ENCODE measurements around the gene KCNAB3. TPM values are rescaled to one million over a fixed set of nuclear protein-coding genes. Genes with fewer than 3 reads are reported as not detected.

The KCNAB3 gene
- polyA plus RNA-seq, 1 donor (not counting 4 experiments of a cell fraction or from before 2014, with no cell fraction given), result 2.0 TPM

DNA sequence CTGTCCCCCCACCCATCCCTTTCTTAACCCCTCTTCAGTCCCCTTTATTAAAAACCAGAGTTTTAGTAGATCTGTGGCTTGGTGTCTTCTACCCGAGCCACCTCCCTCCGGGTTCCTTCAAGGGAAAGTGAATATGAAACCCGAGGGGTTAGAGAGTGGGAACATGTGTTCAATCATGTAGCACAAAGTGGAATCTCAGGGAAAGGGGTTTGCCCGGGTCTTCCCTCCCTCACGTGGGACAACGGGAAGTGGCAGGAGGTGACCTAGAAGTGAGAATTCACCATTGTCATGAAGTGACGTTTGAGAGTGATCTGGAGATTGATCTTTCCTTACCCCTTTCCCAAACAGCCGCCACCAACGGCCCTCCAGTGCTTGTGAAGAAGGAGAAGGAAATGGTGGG is 18.5 kb downstream of the KCNAB3 start:
- no peak overlapping the region for H2AFZ ChIP-seq (ENCODE audit: control insufficient read depth, low read length)
- H4K20me1 ChIP-seq (ENCODE audit: control insufficient read depth, extremely low read depth, insufficient read depth, low read length), result no peaks in the 10 kb centered on the region
- no peaks in the 10 kb centered on the region for H3K27me3 ChIP-seq (ENCODE audit: control insufficient read depth, extremely low read depth, insufficient read depth, low read length)
- TF ChIP-seq EZH2 (IDR thresholded peaks at IDR 0.05; ENCODE audit: low read length), result no peak
- TF ChIP-seq, protein P1, sequence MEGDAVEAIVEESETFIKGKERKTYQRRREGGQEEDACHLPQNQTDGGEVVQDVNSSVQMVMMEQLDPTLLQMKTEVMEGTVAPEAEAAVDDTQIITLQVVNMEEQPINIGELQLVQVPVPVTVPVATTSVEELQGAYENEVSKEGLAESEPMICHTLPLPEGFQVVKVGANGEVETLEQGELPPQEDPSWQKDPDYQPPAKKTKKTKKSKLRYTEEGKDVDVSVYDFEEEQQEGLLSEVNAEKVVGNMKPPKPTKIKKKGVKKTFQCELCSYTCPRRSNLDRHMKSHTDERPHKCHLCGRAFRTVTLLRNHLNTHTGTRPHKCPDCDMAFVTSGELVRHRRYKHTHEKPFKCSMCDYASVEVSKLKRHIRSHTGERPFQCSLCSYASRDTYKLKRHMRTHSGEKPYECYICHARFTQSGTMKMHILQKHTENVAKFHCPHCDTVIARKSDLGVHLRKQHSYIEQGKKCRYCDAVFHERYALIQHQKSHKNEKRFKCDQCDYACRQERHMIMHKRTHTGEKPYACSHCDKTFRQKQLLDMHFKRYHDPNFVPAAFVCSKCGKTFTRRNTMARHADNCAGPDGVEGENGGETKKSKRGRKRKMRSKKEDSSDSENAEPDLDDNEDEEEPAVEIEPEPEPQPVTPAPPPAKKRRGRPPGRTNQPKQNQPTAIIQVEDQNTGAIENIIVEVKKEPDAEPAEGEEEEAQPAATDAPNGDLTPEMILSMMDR (optimal IDR thresholded peaks at IDR 0.05 in 1 of 3, IDR thresholded peaks at IDR 0.05 in 1 of 3, conservative IDR thresholded peaks at IDR 0.05 in 1 of 3; ENCODE audit: extremely low read depth in 1 of 3, insufficient read depth in 2 of 3, low read length in 3 of 3), result no peak
- no peak overlapping the region for H3K4me2 ChIP-seq (ENCODE audit: control insufficient read depth, extremely low read depth, insufficient read depth, low read depth, low read length)
- H3K4me1 ChIP-seq (ENCODE audit: control insufficient read depth, extremely low read depth, insufficient read depth, low read length), result peaks cover 16% of the 10 kb centered on the region
- DNase-seq (ENCODE audit: low read depth, low spot score) (no peak), FAIRE-seq (no peak)
- H3K36me3 ChIP-seq (ENCODE audit: control insufficient read depth in 2 of 2, extremely low read depth in 1 of 2, insufficient read depth in 2 of 2, low read length in 2 of 2), result peaks cover 23 to 35% of the 10 kb centered on the region in 2 experiments
- H3K9me1 ChIP-seq (ENCODE audit: control insufficient read depth, extremely low read depth, insufficient read depth, low read length), result no peaks in the 10 kb centered on the region
- no peak overlapping the region for H3K9ac ChIP-seq (ENCODE audit: control insufficient read depth, extremely low read depth, insufficient read depth, low read length)
- H3K79me2 ChIP-seq (ENCODE audit: control insufficient read depth, insufficient read depth, low read length), result no peaks in the 10 kb centered on the region
- H3K27ac ChIP-seq (ENCODE audit: control insufficient read depth, insufficient read depth, low read length), result no peak overlapping the region
- dilution Hi-C loops (cut with MboI; ENCODE audit: extremely low pct_ligation_motif_present, low sequenced_read_pairs), result no loop called here
- H3K4me3 ChIP-seq (ENCODE audit: control insufficient read depth in 2 of 3, extremely low read depth in 1 of 3, insufficient read depth in 2 of 3, low read depth in 1 of 3, low read length in 3 of 3), result no peak overlapping the region
- H3K9me3 ChIP-seq (ENCODE audit: control insufficient read depth, low read depth, low read length), result no peaks in the 10 kb centered on the region

DNA sequence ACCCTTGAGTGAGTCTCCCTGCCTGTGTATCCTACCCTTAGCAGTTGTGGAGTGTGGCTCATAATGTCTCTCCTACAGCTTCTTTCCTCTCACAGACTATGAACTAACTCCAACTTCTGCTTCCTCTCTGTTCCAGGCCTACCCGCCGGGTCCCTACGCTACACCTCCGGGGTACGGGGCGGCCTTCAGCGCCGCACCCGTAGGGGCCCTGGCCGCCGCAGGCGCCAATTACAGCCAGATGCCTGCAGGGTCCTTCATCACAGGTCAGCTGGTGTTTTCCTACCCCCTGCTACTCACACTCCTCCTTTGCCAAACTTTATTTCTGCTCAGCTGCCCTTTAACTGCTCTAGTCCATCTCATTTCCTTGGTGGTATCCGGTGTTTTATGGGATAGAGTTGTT is 18.9 kb downstream of the KCNAB3 start:
- FAIRE-seq (no peak), DNase-seq (ENCODE audit: low read depth, low spot score) (no peak)
- H3K9ac ChIP-seq (ENCODE audit: control insufficient read depth, extremely low read depth, insufficient read depth, low read length), result no peak overlapping the region
- TF ChIP-seq, protein P1 (optimal IDR thresholded peaks at IDR 0.05 in 1 of 3, IDR thresholded peaks at IDR 0.05 in 1 of 3, conservative IDR thresholded peaks at IDR 0.05 in 1 of 3; ENCODE audit: extremely low read depth in 1 of 3, insufficient read depth in 2 of 3, low read length in 3 of 3), result no peak
- TF ChIP-seq EZH2 (IDR thresholded peaks at IDR 0.05; ENCODE audit: low read length), result no peak
- dilution Hi-C loops (cut with MboI; ENCODE audit: extremely low pct_ligation_motif_present, low sequenced_read_pairs), result no loop called here
- H3K4me1 ChIP-seq (ENCODE audit: control insufficient read depth, extremely low read depth, insufficient read depth, low read length), result peaks cover 16% of the 10 kb centered on the region
- H3K27me3 ChIP-seq (ENCODE audit: control insufficient read depth, extremely low read depth, insufficient read depth, low read length), result no peaks in the 10 kb centered on the region
- no peaks in the 10 kb centered on the region for H3K9me1 ChIP-seq (ENCODE audit: control insufficient read depth, extremely low read depth, insufficient read depth, low read length)
- no peak overlapping the region for H3K27ac ChIP-seq (ENCODE audit: control insufficient read depth, insufficient read depth, low read length)
- no peaks in the 10 kb centered on the region for H3K9me3 ChIP-seq (ENCODE audit: control insufficient read depth, low read depth, low read length)
- no peaks in the 10 kb centered on the region for H3K79me2 ChIP-seq (ENCODE audit: control insufficient read depth, insufficient read depth, low read length)
- no peak overlapping the region for H2AFZ ChIP-seq (ENCODE audit: control insufficient read depth, low read length)
- no peaks in the 10 kb centered on the region for H4K20me1 ChIP-seq (ENCODE audit: control insufficient read depth, extremely low read depth, insufficient read depth, low read length)
- H3K4me3 ChIP-seq (ENCODE audit: control insufficient read depth in 2 of 3, extremely low read depth in 1 of 3, insufficient read depth in 2 of 3, low read depth in 1 of 3, low read length in 3 of 3), result no peak overlapping the region
- no peak overlapping the region for H3K4me2 ChIP-seq (ENCODE audit: control insufficient read depth, extremely low read depth, insufficient read depth, low read depth, low read length)
- H3K36me3 ChIP-seq (ENCODE audit: control insufficient read depth in 2 of 2, extremely low read depth in 1 of 2, insufficient read depth in 2 of 2, low read length in 2 of 2), result peaks cover 27 to 37% of the 10 kb centered on the region in 2 experiments
